Dermis blood vessel endothelial cell (primary cell): ENCODE measurements around the gene CRYL1. TPM values are rescaled to one million over a fixed set of nuclear protein-coding genes. Genes with fewer than 3 reads are reported as not detected.

Source experiments
- DNase-seq: peaks from one replicate; pipeline ENCODE4 v3.0.0; 2010
- total RNA-seq: library from RNA; depleted of rRNA; stranded (reverse); fragments of >200 nt; gene quantifications from 2 replicates; pipeline ENCODE4 v1.2.3, GENCODE V29; 2014

The CRYL1 gene, protein sequence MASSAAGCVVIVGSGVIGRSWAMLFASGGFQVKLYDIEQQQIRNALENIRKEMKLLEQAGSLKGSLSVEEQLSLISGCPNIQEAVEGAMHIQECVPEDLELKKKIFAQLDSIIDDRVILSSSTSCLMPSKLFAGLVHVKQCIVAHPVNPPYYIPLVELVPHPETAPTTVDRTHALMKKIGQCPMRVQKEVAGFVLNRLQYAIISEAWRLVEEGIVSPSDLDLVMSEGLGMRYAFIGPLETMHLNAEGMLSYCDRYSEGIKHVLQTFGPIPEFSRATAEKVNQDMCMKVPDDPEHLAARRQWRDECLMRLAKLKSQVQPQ
- total RNA-seq: 26.9 and 48.5 TPM in 2 replicates

DNA sequence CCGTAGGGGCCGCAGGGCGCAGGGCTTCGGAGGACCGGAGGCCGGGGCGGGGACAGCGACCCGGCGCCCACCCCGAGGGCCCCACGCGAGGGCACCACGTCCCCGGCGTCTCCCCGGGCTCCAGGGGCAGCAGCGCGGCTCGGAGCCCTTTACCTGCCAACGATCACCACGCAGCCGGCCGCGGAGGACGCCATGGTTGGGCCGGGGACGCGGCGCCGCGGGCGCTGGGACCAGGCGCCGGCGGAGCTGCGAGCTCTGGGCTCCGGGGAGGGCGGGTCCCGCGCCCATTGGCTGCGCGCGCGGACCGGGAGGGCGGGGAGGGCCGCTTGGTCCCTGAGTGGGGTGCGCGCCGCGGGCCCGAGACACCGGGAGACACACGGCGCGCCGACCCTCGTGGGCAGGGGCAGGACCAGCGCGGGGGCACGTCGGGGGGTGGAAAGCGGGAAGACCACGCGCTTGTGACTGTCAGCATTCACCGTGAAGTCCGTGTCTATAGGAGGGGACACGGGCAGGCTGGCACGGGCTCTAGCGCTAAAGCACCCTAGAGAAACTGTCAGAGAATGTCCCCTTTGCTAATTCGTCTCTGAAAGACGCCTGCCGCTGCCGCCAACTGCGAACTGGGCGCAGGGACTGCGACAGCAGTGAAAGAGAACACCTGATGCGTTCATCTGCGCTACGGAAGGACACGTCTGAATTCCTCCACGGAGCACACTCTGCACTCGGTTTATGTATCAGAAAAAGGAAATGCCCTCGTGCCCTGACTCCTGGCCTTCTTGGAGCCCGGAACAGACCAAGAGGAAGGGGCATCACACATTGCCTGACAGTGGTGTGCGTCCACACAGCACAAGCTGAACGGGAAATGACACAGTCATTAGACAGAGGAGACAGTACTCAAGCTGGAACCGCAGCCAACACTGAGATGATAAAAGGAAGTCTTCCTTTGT, at the start of gene CRYL1:
Gene CRYL1, minus strand, starts transcription at position 257 of the 944 bp plus-strand sequence. Its CDS starts 63 bp downstream, at position 194.
- DNase-seq: peak; percentile 87

DNA sequence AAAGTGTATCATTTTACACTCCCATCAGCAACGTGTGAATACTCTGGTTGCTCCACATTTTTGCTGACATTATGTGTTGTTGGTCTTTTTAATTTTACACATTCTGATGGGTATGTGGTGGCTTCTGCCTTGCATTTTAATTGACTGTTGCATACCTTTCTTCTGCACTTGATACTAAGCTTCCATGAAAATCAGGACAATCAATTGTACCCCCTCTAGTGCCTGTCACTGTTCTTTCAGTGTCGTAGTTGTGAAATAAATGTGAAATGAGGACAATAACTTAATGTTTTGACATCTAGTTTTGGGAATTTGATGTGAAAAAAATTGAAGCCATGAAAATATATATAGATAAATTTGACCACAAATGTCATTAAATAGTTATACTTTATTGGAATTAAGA, 48.0 kb upstream of the CRYL1 start:
- no peak for DNase-seq

- DNase-seq: no peak
Measured at GRCh38 chr13:20573186-20573585, 47.5 kb upstream of the CRYL1 start.

DNA sequence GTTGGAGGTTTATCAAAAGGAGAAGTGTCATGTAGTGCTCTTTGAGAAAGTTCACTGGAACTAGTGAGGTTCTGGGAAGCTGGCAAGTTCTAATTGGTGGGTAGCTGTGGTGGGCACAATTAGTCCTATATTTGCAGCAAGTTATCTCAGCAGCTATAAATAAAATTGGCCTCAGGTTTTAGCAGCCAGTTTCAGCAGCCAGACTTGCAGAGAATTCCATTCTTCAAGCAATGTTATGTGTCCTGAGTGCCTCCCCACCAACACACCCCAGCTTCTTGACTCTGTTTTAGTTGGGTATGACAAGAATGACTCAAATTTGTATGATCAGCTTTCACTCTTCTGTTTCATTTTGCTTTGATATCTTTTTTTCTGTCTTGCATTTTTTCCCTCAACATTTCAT, 46.0 kb upstream of the CRYL1 start:
- DNase-seq: no peak

- no peak for DNase-seq
Measured at GRCh38 chr13:20570517-20570916, 44.9 kb upstream of the CRYL1 start.

GRCh38 chr13:20567881-20568528, 42.3 kb upstream of the CRYL1 start:
- peak; percentile 10 for DNase-seq

- peak; percentile 92 for DNase-seq
Measured at GRCh38 chr13:20566898-20567874, 41.5 kb upstream of the CRYL1 start, which contains the start of gene IFT88. Gene IFT88 (plus strand): TSS chr13:20567157. CDS start chr13:20574386, 7,229 bp downstream.

GRCh38 chr13:20566468-20566897, 40.8 kb upstream of the CRYL1 start:
- DNase-seq: no peak

GRCh38 chr13:20565115-20565736, 39.6 kb upstream of the CRYL1 start:
- no peak for DNase-seq

GRCh38 chr13:20561741-20562140, 36.1 kb upstream of the CRYL1 start:
- no peak for DNase-seq

GRCh38 chr13:20559659-20560356, 34.2 kb upstream of the CRYL1 start:
- no peak for DNase-seq

DNA sequence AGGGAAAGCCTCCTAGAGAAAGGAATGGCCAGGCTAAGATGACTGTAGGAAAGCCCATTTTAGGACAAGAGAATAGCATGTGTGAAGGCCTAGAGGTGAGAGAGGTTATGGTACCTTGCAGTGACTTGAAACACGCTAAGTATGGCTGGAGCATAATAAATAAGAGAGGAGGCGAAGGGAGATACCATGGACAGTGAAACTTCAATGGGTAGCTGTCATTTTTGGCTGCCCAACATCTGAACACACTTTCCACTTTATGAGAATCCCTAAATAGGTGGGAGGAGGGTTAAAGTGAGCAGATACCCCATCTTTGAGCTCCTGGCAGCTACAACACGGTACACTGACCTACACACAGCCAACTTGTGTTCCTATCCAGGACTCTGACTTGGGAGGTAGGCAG, 33.3 kb upstream of the CRYL1 start:
- no peak for DNase-seq

- no peak for DNase-seq
Measured at GRCh38 chr13:20553311-20553710, 27.7 kb upstream of the CRYL1 start.

DNA sequence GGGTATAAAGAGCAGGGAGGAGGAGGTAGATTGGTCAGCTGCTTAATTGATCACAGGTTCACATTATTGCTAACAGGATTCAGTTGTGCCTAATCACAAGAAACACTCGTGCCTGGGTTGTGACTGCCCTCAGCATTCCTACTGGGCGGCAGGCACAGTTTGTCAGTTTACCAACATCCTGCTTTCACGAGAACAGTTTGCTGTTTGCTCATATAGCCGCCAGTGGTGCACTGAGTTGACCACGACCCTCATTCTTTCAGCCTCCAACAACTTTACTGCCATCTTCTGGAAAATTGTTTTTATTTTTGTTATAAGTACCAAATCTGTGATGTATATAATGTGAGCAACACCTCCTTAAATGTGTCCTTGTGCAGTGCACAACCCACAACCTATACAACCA, 25.1 kb upstream of the CRYL1 start:
- peak; percentile 8 for DNase-seq

DNA sequence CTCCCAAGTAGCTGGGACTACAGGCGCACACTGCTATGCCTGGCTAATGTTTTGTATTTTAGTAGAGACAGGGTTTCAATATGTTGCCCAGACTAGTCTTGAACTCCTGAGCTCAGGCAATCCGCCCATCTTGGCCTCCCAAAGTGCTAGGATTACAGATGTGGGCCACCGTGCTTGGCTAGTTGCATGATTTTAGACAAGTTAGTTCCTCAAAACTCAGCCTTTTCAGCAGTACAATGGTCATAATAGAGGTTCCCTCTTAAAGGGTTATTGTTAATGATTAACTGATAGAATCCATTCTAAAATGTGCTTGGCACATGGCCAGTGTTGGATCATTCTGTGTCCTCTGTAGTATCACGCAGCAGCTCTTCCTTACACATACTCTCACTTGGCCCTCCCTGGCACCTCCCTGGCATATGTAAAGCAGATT, 21.8 kb upstream of the CRYL1 start:
- no peak for DNase-seq

- DNase-seq: no peak
Measured at GRCh38 chr13:20546556-20546955, 20.9 kb upstream of the CRYL1 start.

GRCh38 chr13:20544201-20544923, 18.7 kb upstream of the CRYL1 start:
- DNase-seq: no peak

DNA sequence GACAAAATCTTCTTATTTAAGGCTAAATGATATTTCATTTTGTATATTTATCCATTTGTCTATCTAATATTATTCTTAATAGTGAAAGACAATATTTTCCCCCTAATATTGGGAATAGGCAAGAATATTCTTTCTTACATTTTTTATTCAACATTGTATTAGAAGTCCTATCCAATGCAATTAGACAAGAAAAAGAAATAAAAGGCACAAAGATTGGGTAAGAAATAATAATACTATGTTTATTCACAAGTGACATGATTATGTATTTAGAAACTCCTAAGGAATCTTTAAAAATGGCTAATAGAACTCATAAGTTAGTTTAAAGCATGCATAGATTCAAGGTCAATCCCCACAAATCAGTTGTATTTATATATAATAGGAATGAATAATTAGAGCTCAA, 11.3 kb upstream of the CRYL1 start:
- DNase-seq: no peak

DNA sequence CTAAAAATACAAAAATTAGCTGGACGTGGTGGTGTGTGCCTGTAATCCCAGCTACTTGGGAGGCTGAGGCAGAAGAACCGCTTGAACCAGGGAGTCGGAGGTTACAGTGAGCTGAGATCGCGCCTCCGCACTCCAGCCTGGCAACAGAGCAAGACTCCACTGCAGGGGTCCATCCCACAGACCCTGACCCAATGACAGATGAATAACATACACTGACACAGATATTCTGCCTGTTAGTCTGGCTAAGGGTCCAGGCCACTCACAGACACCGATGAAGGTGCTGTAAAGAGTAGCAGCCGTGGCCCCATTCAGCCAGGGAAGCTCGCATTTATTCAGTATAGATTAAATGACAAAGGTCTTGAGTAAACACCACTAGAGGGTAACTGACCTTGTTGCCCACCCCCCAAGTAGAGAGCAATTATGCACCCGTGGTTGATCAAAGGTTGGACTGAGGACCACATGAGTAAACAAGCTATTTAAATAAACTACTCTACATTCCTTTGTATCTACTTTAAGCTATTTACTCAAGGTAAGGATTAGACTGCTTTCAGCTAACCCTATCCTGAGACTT, 8.5 kb upstream of the CRYL1 start:
- no peak for DNase-seq

DNA sequence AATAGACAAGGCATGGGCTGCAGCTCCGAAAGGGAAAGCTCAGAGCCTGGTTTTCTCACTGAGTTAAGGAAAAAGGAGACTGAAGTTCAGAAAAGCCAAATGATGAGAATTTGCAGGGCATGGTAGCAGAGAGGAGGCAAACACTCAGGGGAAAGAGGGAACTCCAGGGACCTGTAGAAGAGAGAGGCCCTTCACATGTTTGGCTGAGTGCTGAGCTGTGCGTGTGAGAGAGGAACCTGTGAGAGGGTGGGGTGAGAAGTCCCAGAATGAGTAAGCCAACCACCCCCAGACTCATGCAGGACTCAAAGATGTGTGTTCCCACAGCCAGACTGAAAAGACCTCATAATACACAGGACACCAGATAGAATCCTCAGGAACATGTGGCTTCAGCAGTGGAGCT, 2.8 kb upstream of the CRYL1 start:
- no peak for DNase-seq
